Loucy (cell line): ENCODE measurements around the gene KRTAP25-1.

Experiments used
- EZH2phosphoT487 ChIP-seq: fragments of 200-600 bp; IDR thresholded peaks from 2 replicates; pipeline ENCODE4 v1.6.1; 2018; ENCODE audit warnings: antibody characterized with exemption, mild to moderate bottlenecking, moderate library complexity, borderline replicate concordance
- TF ChIP-seq, protein P1 (sequence below): fragments of 200-600 bp; sonication (generic); conservative IDR thresholded peaks from 2 replicates; pipeline ENCODE4 v1.5.1; 2014; ENCODE audit warnings: mild to moderate bottlenecking, antibody characterized with exemption, low read length

DNA sequence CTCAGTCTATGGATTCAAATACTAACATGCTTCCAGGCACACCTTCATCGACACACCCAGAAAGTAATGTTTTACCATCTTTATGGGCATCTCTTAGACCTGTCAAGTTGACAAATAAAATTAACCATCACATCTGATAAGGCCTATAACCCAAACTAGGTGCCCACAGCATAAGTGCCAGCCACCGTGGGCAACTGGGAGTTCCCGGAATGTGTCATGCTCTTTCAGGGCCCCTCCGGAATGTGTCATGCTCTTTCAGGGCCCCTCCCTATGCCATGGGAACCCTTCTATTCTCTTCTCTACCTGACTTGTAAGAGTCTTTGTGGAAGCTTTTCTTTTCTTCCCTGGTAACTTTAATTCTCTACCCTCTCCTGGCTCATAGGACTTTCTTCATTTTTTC, 33.2 kb downstream of the KRTAP25-1 start:
- TF ChIP-seq, protein P1, sequence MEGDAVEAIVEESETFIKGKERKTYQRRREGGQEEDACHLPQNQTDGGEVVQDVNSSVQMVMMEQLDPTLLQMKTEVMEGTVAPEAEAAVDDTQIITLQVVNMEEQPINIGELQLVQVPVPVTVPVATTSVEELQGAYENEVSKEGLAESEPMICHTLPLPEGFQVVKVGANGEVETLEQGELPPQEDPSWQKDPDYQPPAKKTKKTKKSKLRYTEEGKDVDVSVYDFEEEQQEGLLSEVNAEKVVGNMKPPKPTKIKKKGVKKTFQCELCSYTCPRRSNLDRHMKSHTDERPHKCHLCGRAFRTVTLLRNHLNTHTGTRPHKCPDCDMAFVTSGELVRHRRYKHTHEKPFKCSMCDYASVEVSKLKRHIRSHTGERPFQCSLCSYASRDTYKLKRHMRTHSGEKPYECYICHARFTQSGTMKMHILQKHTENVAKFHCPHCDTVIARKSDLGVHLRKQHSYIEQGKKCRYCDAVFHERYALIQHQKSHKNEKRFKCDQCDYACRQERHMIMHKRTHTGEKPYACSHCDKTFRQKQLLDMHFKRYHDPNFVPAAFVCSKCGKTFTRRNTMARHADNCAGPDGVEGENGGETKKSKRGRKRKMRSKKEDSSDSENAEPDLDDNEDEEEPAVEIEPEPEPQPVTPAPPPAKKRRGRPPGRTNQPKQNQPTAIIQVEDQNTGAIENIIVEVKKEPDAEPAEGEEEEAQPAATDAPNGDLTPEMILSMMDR, result no peak
- TF ChIP-seq EZH2phosphoT487, result no peak
